ENCODE results near the gene TFE3.
"Not testable (repeated sequence)": the region's sequence is repeated elsewhere in the genome, so short reads cannot be mapped to it uniquely, and the experiment has no call there.

DNA sequence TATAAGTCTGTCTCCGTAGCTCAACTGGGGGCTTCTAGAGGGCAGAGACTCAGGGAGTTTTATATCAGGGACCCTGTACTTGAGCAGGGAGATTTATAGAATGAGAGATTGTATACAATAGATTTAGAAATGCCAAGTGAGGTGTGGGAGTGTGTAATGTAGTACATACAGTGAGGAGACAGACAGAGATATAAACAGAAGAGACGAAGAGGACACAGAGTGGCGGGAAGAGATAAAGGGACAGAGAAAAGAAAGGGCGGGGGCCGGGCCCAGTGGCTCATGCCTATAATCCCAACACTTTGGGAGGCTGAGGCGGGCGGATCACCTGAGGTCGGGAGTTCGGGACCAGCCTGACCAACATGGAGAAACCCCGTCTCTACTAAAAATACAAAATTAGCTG, 62.8 kb downstream of the TFE3 start:
- TF ChIP-seq, protein P1, sequence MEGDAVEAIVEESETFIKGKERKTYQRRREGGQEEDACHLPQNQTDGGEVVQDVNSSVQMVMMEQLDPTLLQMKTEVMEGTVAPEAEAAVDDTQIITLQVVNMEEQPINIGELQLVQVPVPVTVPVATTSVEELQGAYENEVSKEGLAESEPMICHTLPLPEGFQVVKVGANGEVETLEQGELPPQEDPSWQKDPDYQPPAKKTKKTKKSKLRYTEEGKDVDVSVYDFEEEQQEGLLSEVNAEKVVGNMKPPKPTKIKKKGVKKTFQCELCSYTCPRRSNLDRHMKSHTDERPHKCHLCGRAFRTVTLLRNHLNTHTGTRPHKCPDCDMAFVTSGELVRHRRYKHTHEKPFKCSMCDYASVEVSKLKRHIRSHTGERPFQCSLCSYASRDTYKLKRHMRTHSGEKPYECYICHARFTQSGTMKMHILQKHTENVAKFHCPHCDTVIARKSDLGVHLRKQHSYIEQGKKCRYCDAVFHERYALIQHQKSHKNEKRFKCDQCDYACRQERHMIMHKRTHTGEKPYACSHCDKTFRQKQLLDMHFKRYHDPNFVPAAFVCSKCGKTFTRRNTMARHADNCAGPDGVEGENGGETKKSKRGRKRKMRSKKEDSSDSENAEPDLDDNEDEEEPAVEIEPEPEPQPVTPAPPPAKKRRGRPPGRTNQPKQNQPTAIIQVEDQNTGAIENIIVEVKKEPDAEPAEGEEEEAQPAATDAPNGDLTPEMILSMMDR (IDR thresholded peaks at IDR 0.05): not testable (repeated sequence)
- TF ChIP-seq POLR2A (IDR thresholded peaks at IDR 0.05): not testable (repeated sequence)

Measured in uterus (tissue), 2 donors.